C4-2B (cell line): ENCODE data around the gene PAMR1.

ENCODE experiments used
- CTCF ChIP-seq: fragments of 450-650 bp; conservative IDR thresholded peaks from 2 replicates; pipeline ENCODE4 v1.5.1; 2017; ENCODE audit warnings: mild to moderate bottlenecking
- ZFX ChIP-seq: fragments of 450-650 bp; IDR thresholded peaks from 2 replicates; pipeline ENCODE4 v1.6.1; 2017

DNA sequence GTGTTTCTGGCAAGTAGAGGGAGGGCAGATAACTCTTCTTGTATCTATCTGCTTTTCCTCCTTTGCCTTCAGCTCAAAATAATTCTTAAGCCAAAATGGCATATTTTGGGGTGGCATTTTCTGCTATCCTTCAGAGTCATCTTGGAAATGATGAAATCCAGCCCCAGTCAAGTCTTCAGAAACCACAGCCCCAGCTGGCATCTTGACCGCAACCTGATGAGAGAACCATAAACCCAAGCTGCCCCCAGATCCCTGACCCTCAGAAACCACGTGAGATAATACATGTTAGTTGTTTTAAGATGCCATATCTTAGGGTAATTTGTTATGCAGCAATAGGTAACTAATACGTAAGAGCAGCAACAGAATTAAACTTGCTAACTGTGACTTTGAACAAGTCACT lies 15.1 kb upstream of the PAMR1 start:
- TF ChIP-seq CTCF (no peak), ZFX (no peak)
